GM23338 (cell line): ENCODE data around the gene TULP4. TPM values are rescaled to one million over a fixed set of nuclear protein-coding genes. Genes with fewer than 3 reads are reported as not detected.
A peak's percentile ranks its signal among the peaks of the same experiment; 100 is the strongest.

Source experiments
- ATAC-seq: fragments of 200-7000 bp; cut with Tn5 transposase; 3 replicates; pipeline ENCODE4 v1.9.1; 2020
- DNase-seq: peaks from one replicate; pipeline ENCODE4 v3.0.0-alpha.2; 2015; ENCODE audit warnings: low spot score
- H2AFZ ChIP-seq: fragments of 200-600 bp; sonication (generic); 2 replicates; pipeline ENCODE4 v1.8.0; 2016; ENCODE audit warnings: antibody characterized with exemption, mild to moderate bottlenecking, moderate library complexity
- H3F3A ChIP-seq: fragments of 200-600 bp; sonication (generic); replicated peaks from 2 replicates; pipeline ENCODE4 v1.8.0; 2017; ENCODE audit warnings: antibody characterized with exemption, mixed run types, low read depth
- H3K27ac ChIP-seq: fragments of 200-600 bp; sonication (generic); 2 replicates; pipeline ENCODE4 v1.6.1; 2016; ENCODE audit warnings: low read depth
- H3K27me3 ChIP-seq: fragments of 200-600 bp; sonication (generic); 2 replicates; pipeline ENCODE4 v1.8.0; 2016; ENCODE audit warnings: mild to moderate bottlenecking, mixed run types, moderate library complexity; ENCODE audit not compliant: insufficient read depth
- H3K36me3 ChIP-seq: fragments of 200-600 bp; sonication (generic); 2 replicates; pipeline ENCODE4 v1.8.0; 2016; ENCODE audit warnings: mild to moderate bottlenecking; ENCODE audit not compliant: insufficient read depth
- H3K4me1 ChIP-seq: fragments of 200-600 bp; sonication (generic); 2 replicates; pipeline ENCODE4 v1.8.0; 2016; ENCODE audit warnings: mild to moderate bottlenecking, moderate library complexity; ENCODE audit not compliant: insufficient read depth
- H3K4me2 ChIP-seq: fragments of 200-600 bp; sonication (generic); 2 replicates; pipeline ENCODE4 v1.7.1; 2017; ENCODE audit warnings: mixed run types
- H3K4me3 ChIP-seq: fragments of 200-600 bp; sonication (generic); 2 replicates; pipeline ENCODE4 v1.6.1; 2016; ENCODE audit warnings: mixed run types
- H3K79me2 ChIP-seq: fragments of 200-600 bp; sonication (generic); replicated peaks from 2 replicates; pipeline ENCODE4 v1.8.0; 2017; ENCODE audit warnings: mild to moderate bottlenecking; ENCODE audit not compliant: insufficient read depth
- H3K9me2 ChIP-seq: fragments of 200-600 bp; sonication (generic); 2 replicates; pipeline ENCODE4 v1.8.0; 2017; ENCODE audit not compliant: insufficient read depth
- H4K20me1 ChIP-seq: fragments of 200-600 bp; sonication (generic); replicated peaks from 2 replicates; pipeline ENCODE4 v1.8.0; 2017; ENCODE audit warnings: mild to moderate bottlenecking; ENCODE audit not compliant: insufficient read depth
- H3K27ac Mint-ChIP-seq: 2 replicates; pipeline ENCODE4 v1.8.0; 2020; ENCODE audit warnings: inconsistent platforms, mild to moderate bottlenecking, moderate library complexity, mixed read lengths
- H3K27me3 Mint-ChIP-seq: 3 replicates; pipeline ENCODE4 v1.8.0; 2022; ENCODE audit warnings: low read depth, mild to moderate bottlenecking, moderate library complexity, mixed read lengths, inconsistent platforms; ENCODE audit not compliant: insufficient read depth, poor library complexity
- H3K36me3 Mint-ChIP-seq: 3 replicates; pipeline ENCODE4 v1.8.0; 2021; ENCODE audit warnings: low read depth, mild to moderate bottlenecking, inconsistent platforms, moderate library complexity, mixed read lengths
- H3K4me1 Mint-ChIP-seq: 3 replicates; pipeline ENCODE4 v1.8.0; 2020; ENCODE audit warnings: mild to moderate bottlenecking, inconsistent platforms, mixed read lengths
- H3K4me3 Mint-ChIP-seq: 3 replicates; pipeline ENCODE4 v1.8.0; 2021; ENCODE audit warnings: moderate library complexity, mild to moderate bottlenecking, inconsistent platforms, mixed read lengths
- H3K9me3 Mint-ChIP-seq: 3 replicates; pipeline ENCODE4 v1.8.0; 2020; ENCODE audit warnings: moderate library complexity, mild to moderate bottlenecking, inconsistent platforms, mixed read lengths
- EZH2 ChIP-seq: fragments of 200-600 bp; sonication (generic); IDR thresholded peaks from one replicate; pipeline ENCODE4 v1.8.0; 2017; ENCODE audit warnings: antibody characterized with exemption, mild to moderate bottlenecking, low read depth; ENCODE audit not compliant: unreplicated experiment
- EZH2phosphoT487 ChIP-seq: fragments of 200-600 bp; sonication (generic); IDR thresholded peaks from one replicate; pipeline ENCODE4 v1.8.1; 2018; ENCODE audit warnings: antibody characterized with exemption; ENCODE audit not compliant: unreplicated experiment
- POLR2AphosphoS5 ChIP-seq: IDR thresholded peaks from 2 replicates; pipeline ENCODE4 v1.6.1; 2016; ENCODE audit warnings: antibody characterized with exemption, low read depth
- ZNF114 ChIP-seq: fragments of 250-450 bp; sonication (Bioruptor Pico); IDR thresholded peaks from 2 replicates; pipeline ENCODE4 v1.5.0; 2020; ENCODE audit warnings: mild to moderate bottlenecking, moderate library complexity
- ZNF331 ChIP-seq: fragments of 250-450 bp; sonication (Bioruptor Pico); IDR thresholded peaks from 2 replicates; pipeline ENCODE4 v1.5.0; 2020; ENCODE audit warnings: low read depth, mild to moderate bottlenecking, moderate library complexity
- ZNF462 ChIP-seq: fragments of 250-450 bp; sonication (Bioruptor Pico); IDR thresholded peaks from 2 replicates; pipeline ENCODE4 v1.5.0; 2020; ENCODE audit warnings: mild to moderate bottlenecking, moderate library complexity
- polyA plus RNA-seq: library from polyadenylated mRNA; unstranded; fragments of >200 nt; fragmentation: Nextera tagmentation; extraction: Ambion mirVana; gene quantifications from 2 replicates; pipeline ENCODE4 v1.2.1, GENCODE V29; 2016
- total RNA-seq: library from RNA; depleted of rRNA; stranded (reverse); fragments of >200 nt; shearing (Covaris generic); gene quantifications from 2 replicates; pipeline ENCODE4 v1.2.3, GENCODE V29; 2014
- TF ChIP-seq, protein P1 (sequence below): IDR thresholded peaks from 2 replicates; pipeline ENCODE4 v1.6.1; 2016; ENCODE audit warnings: antibody characterized with exemption
- TF ChIP-seq, protein P2 (sequence below): IDR thresholded peaks from one replicate; pipeline ENCODE4 v1.6.1; 2018; ENCODE audit warnings: antibody characterized with exemption; ENCODE audit not compliant: unreplicated experiment

Gene TULP4
- total and polyA plus RNA-seq, 2 experiments from 2014 or later: 31.2 to 50.2 TPM

DNA sequence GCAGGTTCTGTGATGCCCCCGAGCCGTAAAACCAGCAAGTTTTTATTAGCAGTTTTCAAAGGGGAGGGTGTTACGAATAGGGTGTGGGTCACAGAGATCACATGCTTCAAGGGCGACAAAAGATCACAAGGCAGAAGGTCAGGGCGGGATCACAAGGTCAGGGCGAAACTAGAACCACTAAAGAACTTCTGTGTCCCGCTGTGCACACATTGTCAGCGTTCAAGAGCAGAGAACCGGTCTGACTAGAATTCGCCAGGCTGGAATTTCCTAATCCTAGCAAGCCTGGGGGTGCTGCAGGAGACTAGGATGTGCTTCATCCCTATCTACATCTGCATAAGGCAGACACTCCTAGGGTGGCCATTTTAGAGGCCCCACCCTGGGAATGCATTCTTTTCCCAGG lies 26.9 kb downstream of the TULP4 start (continued):
- TF ChIP-seq ZNF462 (CRISPR knock-in tag): 0 out of 2 replicates have a peak, but pooled peaks have one; percentile 27

- H3K4me3 Mint-ChIP-seq: no peak overlapping the region
- TF ChIP-seq POLR2AphosphoS5 (no peak), EZH2 (no peak), EZH2phosphoT487 (no peak), ZNF331 (CRISPR knock-in tag) (no peak), ZNF114 (CRISPR knock-in tag) (no peak)
- TF ChIP-seq, protein P1, sequence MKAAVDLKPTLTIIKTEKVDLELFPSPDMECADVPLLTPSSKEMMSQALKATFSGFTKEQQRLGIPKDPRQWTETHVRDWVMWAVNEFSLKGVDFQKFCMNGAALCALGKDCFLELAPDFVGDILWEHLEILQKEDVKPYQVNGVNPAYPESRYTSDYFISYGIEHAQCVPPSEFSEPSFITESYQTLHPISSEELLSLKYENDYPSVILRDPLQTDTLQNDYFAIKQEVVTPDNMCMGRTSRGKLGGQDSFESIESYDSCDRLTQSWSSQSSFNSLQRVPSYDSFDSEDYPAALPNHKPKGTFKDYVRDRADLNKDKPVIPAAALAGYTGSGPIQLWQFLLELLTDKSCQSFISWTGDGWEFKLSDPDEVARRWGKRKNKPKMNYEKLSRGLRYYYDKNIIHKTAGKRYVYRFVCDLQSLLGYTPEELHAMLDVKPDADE: no peak
- TF ChIP-seq, protein P2, sequence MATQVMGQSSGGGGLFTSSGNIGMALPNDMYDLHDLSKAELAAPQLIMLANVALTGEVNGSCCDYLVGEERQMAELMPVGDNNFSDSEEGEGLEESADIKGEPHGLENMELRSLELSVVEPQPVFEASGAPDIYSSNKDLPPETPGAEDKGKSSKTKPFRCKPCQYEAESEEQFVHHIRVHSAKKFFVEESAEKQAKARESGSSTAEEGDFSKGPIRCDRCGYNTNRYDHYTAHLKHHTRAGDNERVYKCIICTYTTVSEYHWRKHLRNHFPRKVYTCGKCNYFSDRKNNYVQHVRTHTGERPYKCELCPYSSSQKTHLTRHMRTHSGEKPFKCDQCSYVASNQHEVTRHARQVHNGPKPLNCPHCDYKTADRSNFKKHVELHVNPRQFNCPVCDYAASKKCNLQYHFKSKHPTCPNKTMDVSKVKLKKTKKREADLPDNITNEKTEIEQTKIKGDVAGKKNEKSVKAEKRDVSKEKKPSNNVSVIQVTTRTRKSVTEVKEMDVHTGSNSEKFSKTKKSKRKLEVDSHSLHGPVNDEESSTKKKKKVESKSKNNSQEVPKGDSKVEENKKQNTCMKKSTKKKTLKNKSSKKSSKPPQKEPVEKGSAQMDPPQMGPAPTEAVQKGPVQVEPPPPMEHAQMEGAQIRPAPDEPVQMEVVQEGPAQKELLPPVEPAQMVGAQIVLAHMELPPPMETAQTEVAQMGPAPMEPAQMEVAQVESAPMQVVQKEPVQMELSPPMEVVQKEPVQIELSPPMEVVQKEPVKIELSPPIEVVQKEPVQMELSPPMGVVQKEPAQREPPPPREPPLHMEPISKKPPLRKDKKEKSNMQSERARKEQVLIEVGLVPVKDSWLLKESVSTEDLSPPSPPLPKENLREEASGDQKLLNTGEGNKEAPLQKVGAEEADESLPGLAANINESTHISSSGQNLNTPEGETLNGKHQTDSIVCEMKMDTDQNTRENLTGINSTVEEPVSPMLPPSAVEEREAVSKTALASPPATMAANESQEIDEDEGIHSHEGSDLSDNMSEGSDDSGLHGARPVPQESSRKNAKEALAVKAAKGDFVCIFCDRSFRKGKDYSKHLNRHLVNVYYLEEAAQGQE: no peak
Observed at GRCh38 chr6:158340252-158340651, 28.0 kb downstream of the TULP4 start.

More at GRCh38 chr6:158340252-158340651, 28.0 kb downstream of the TULP4 start:
- Histone ChIP-seq H3K36me3 (no peaks in the 10 kb centered on the region), H4K20me1 (no peaks in the 10 kb centered on the region), H3F3A (no peaks in the 10 kb centered on the region), H2AFZ (no peak overlapping the region), H3K4me2 (no peak overlapping the region), H3K79me2 (peaks cover 39% of the 10 kb centered on the region), H3K4me3 (no peak overlapping the region), H3K27ac (no peak overlapping the region), H3K9me2 (no peaks in the 10 kb centered on the region), H3K4me1 (peaks cover 63% of the 10 kb centered on the region), H3K27me3 (no peaks in the 10 kb centered on the region)
- ATAC-seq (no peak), DNase-seq (no peak)
- Mint-ChIP-seq H3K4me1 (peaks cover 80% of the 10 kb centered on the region), H3K9me3 (peaks cover 16% of the 10 kb centered on the region), H3K36me3 (peaks cover 33% of the 10 kb centered on the region; the same call in 2 of the 3 replicates), H3K27me3 (peaks cover 18% of the 10 kb centered on the region), H3K27ac (no peak overlapping the region)
